ENCODE results near the gene ATG10. TPM values are rescaled to one million over a fixed set of nuclear protein-coding genes. Genes with fewer than 3 reads are reported as not detected.

Gene ATG10
- total RNA-seq, 4 donors from 2014 or later, result 8.5 to 15.2 (median 11.6) TPM

GRCh38 chr5:82154776-82155175 lies 183.0 kb downstream of the ATG10 start:
- Histone ChIP-seq H3K27me3 (no peaks in the 10 kb centered on the region), H3K36me3 (no peaks in the 10 kb centered on the region), H3K27ac (no peak overlapping the region), H3K4me3 (replicated peaks in 1 of 3) (no peak overlapping the region), H3K4me1 (no peaks in the 10 kb centered on the region), H3K9me3 (no peaks in the 10 kb centered on the region)
- no peak for DNase-seq
- 94 to 100% methylated on average over 1 of the region's 1 CpG for WGBS, 2 donors
- intact Hi-C loops (cut with DNase I), result no loop called here
- TF ChIP-seq CTCF (IDR thresholded peaks at IDR 0.05) (no peak), POLR2A (IDR thresholded peaks at IDR 0.05) (no peak)

- TF ChIP-seq CTCF (IDR thresholded peaks at IDR 0.05) (no peak), POLR2A (IDR thresholded peaks at IDR 0.05) (no peak)
Observed at GRCh38 chr5:82155305-82155704, 183.5 kb downstream of the ATG10 start.

GRCh38 chr5:82156874-82157273 lies 185.1 kb downstream of the ATG10 start:
- WGBS, 2 donors, result 81 to 83% methylated on average over 4 of the region's 4 CpGs
- H3K27me3 ChIP-seq, result no peaks in the 10 kb centered on the region

More at GRCh38 chr5:82155305-82155704, 183.5 kb downstream of the ATG10 start:
- no peak overlapping the region for H3K27ac ChIP-seq
- DNase-seq, result no peak
- 57 to 85% methylated on average over 1 of the region's 1 CpG for WGBS, 2 donors
- H3K4me3 ChIP-seq (replicated peaks in 1 of 3), result no peak overlapping the region
- intact Hi-C loops (cut with DNase I), result no loop called here
- no peaks in the 10 kb centered on the region for H3K27me3 ChIP-seq
- no peaks in the 10 kb centered on the region for H3K4me1 ChIP-seq
- no peaks in the 10 kb centered on the region for H3K9me3 ChIP-seq
- no peaks in the 10 kb centered on the region for H3K36me3 ChIP-seq

GRCh38 chr5:82158755-82159413 lies 187.1 kb downstream of the ATG10 start:
- Histone ChIP-seq H3K36me3 (no peaks in the 10 kb centered on the region), H3K9me3 (no peaks in the 10 kb centered on the region), H3K4me1 (no peaks in the 10 kb centered on the region), H3K27ac (no peak overlapping the region), H3K4me3 (replicated peaks in 1 of 3) (no peak overlapping the region), H3K27me3 (no peaks in the 10 kb centered on the region)
- no peak for DNase-seq
- TF ChIP-seq POLR2A (IDR thresholded peaks at IDR 0.05), result no peak
- no peak for TF ChIP-seq CTCF (IDR thresholded peaks at IDR 0.05)
- WGBS, 2 donors, result 96 to 98% methylated on average over 3 of the region's 3 CpGs
- intact Hi-C loops (cut with DNase I), result no loop called here

More at GRCh38 chr5:82156874-82157273, 185.1 kb downstream of the ATG10 start:
- intact Hi-C loops (cut with DNase I), result no loop called here
- no peak overlapping the region for H3K4me3 ChIP-seq (replicated peaks in 1 of 3)
- no peak for TF ChIP-seq CTCF (IDR thresholded peaks at IDR 0.05)
- TF ChIP-seq POLR2A (IDR thresholded peaks at IDR 0.05), result no peak
- no peaks in the 10 kb centered on the region for H3K9me3 ChIP-seq
- no peaks in the 10 kb centered on the region for H3K36me3 ChIP-seq
- H3K27ac ChIP-seq, result no peak overlapping the region
- DNase-seq, result no peak
- no peaks in the 10 kb centered on the region for H3K4me1 ChIP-seq

- Histone ChIP-seq H3K9me3 (no peaks in the 10 kb centered on the region), H3K4me1 (peaks cover 7% of the 10 kb centered on the region in 2 donors), H3K36me3 (no peaks in the 10 kb centered on the region), H3K27ac (no peak overlapping the region), H3K27me3 (no peaks in the 10 kb centered on the region), H3K4me3 (replicated peaks in 1 of 3) (no peak overlapping the region)
- intact Hi-C loops (cut with DNase I), result loop anchor here (10.0 kb wide), 1 partner anchor 306 kb away; no protein-coding TSS in a partner anchor
- TF ChIP-seq CTCF (IDR thresholded peaks at IDR 0.05), result no peak
- TF ChIP-seq POLR2A (IDR thresholded peaks at IDR 0.05), result no peak
- DNase-seq, result no peak
Observed at GRCh38 chr5:82160948-82161347, 189.1 kb downstream of the ATG10 start.

All from thyroid gland (tissue), 4 donors.